Measurements from ENCODE around the gene GK.
"Not testable (repeated sequence)": the region's sequence is repeated elsewhere in the genome, so short reads cannot be mapped to it uniquely, and the experiment has no call there.

The GK gene

GRCh38 chrX:30654989-30655607 lies 1.9 kb downstream of the GK start:
- no peak for DNase-seq

- no peak for DNase-seq
Observed at GRCh38 chrX:30655991-30656390, 2.8 kb downstream of the GK start.

GRCh38 chrX:30657196-30658161 lies 4.3 kb downstream of the GK start:
- no peak for DNase-seq

- DNase-seq, result no peak
Observed at GRCh38 chrX:30659421-30659820, 6.2 kb downstream of the GK start.

- DNase-seq, result no peak
Observed at GRCh38 chrX:30661228-30661627, 8.0 kb downstream of the GK start.

GRCh38 chrX:30663322-30663721 lies 10.1 kb downstream of the GK start:
- DNase-seq, result no peak

- no peak for DNase-seq
Observed at GRCh38 chrX:30665471-30665870, 12.2 kb downstream of the GK start.

- DNase-seq, result no peak
Observed at GRCh38 chrX:30666094-30666493, 12.9 kb downstream of the GK start.

GRCh38 chrX:30668581-30668980 lies 15.4 kb downstream of the GK start:
- DNase-seq, result no peak

- DNase-seq, result not testable (repeated sequence)
Observed at GRCh38 chrX:30671189-30671588, 18.0 kb downstream of the GK start.

GRCh38 chrX:30673127-30673796 lies 20.0 kb downstream of the GK start:
- no peak for DNase-seq

- DNase-seq, result no peak
Observed at GRCh38 chrX:30673884-30674598, 20.8 kb downstream of the GK start.

GRCh38 chrX:30674799-30675198 lies 21.6 kb downstream of the GK start:
- DNase-seq, result no peak

- DNase-seq, result no peak
Observed at GRCh38 chrX:30679369-30679768, 26.1 kb downstream of the GK start.

GRCh38 chrX:30680618-30681017 lies 27.4 kb downstream of the GK start:
- no peak for DNase-seq

- no peak for DNase-seq
Observed at GRCh38 chrX:30688641-30689040, 35.4 kb downstream of the GK start.

- no peak for DNase-seq
Observed at GRCh38 chrX:30689116-30689515, 35.9 kb downstream of the GK start.

GRCh38 chrX:30690330-30690729 lies 37.1 kb downstream of the GK start:
- no peak for DNase-seq

- DNase-seq, result no peak
Observed at GRCh38 chrX:30693999-30694650, 40.9 kb downstream of the GK start.

- no peak for DNase-seq
Observed at GRCh38 chrX:30702736-30703135, 49.5 kb downstream of the GK start.

GRCh38 chrX:30706216-30706775 lies 53.1 kb downstream of the GK start:
- DNase-seq, result no peak

GRCh38 chrX:30712214-30712613 lies 59.0 kb downstream of the GK start:
- no peak for DNase-seq
